GM12878 (cell line): ENCODE data around the gene ATP1A1.

ENCODE experiments used
- CTCF ChIP-seq, 3 experiments: IDR thresholded peaks in 2 of 3; conservative IDR thresholded peaks in 1 of 3; 2 replicates each; pipeline ENCODE4 v1.5.1; 2011; ENCODE audit warnings: low read depth in 3 of 3, low read length in 3 of 3, mild to moderate bottlenecking in 3 of 3, control low read depth in 2 of 3, moderate library complexity in 2 of 3, inconsistent platforms in 1 of 3, mixed read lengths in 1 of 3; ENCODE audit not compliant: control insufficient read depth in 2 of 3, insufficient read depth in 1 of 3; ENCODE audit errors: extremely low read depth in 1 of 3
- POLR2A ChIP-seq: IDR thresholded peaks from 2 replicates; pipeline ENCODE4 v1.6.1; 2011; ENCODE audit warnings: low read depth, mild to moderate bottlenecking, low read length

DNA sequence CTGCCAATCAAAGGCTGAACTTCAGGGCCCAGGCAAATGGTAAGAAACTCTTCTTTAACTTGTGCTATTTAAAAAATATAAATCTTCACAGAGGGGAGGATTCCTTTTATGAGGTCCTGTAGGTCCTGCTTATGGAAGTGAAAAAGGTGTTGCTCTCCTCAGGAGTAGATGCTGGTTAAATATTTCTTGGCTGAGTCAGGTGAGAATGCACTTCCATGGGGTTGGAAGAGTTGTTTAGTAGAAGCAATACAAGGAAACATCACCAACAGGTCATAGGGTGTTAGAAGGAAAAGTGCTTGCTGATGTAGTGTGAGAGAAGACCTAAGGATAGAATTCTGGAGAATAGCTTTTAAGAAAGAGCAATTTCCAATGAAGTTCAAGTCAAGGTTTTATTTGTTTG, 42.2 kb upstream of the ATP1A1 start:
- no peak for TF ChIP-seq CTCF (IDR thresholded peaks at IDR 0.05 in 2 of 3, conservative IDR thresholded peaks at IDR 0.05 in 1 of 3; ENCODE audit: control insufficient read depth in 2 of 3, extremely low read depth in 1 of 3, insufficient read depth in 1 of 3, low read depth in 3 of 3, low read length in 3 of 3)
- no peak for TF ChIP-seq POLR2A
